ENCODE measurements around the gene KCNN4. TPM values are rescaled to one million over a fixed set of nuclear protein-coding genes. Genes with fewer than 3 reads are reported as not detected.

Gene KCNN4
- total RNA-seq, 5 donors from 2014 or later (not counting 1 experiment from before 2014, with no cell fraction given) = 21.9 to 90.1 (median 37.6) TPM

- CTCF ChIA-PET = interaction anchor here in 1 of 2 donors (1.5 kb wide), 1 partner anchor 60 kb away, joined by 5 read pairs; no protein-coding TSS in a partner anchor
- Histone ChIP-seq H3K9me3 (no peaks in the 10 kb centered on the region), H3K36me3 (ENCODE audit: control insufficient read depth in 2 of 2, extremely low read depth in 1 of 2, insufficient read depth in 1 of 2, low read length in 1 of 2) (peaks cover 22 to 63% of the 10 kb centered on the region in 2 donors), H3K27me3 (replicated peaks in 1 of 2; ENCODE audit: control insufficient read depth in 2 of 2, extremely low read depth in 1 of 2, insufficient read depth in 2 of 2, low read length in 1 of 2) (no peaks in the 10 kb centered on the region), H3K4me1 (ENCODE audit: control insufficient read depth in 1 of 2, extremely low read depth in 1 of 2, insufficient read depth in 2 of 2, low read length in 2 of 2) (peaks cover 2 to 36% of the 10 kb centered on the region in 2 experiments), H3K27ac (ENCODE audit: low read length) (no peak overlapping the region), H3K4me3 (ENCODE audit: control insufficient read depth in 1 of 2, extremely low read depth in 1 of 2, low read length in 1 of 2) (no peak overlapping the region)
- POLR2A ChIA-PET = no interaction called here
- H3K9me3 Mint-ChIP-seq = no peaks in the 10 kb centered on the region
- H3K27me3 Mint-ChIP-seq = no peaks in the 10 kb centered on the region
- 100% methylated on average over 1 of the region's 1 CpG for WGBS (ENCODE audit: insufficient coverage)
- H3K36me3 Mint-ChIP-seq = peaks cover 49% of the 10 kb centered on the region
- DNase-seq = no peak
- peak overlapping the region in 1 of 2 donors; percentile 67 for H3K27ac Mint-ChIP-seq
- H3K4me3 Mint-ChIP-seq = no peak overlapping the region
- ATAC-seq (replicated peaks in 1 of 4) = no peak
- H3K4me1 Mint-ChIP-seq = peaks cover 36 to 54% (median 38%) of the 10 kb centered on the region in 3 donors
These were observed 30.9 kb downstream of the KCNN4 start for GRCh38 chr19:43749898-43750297.

- POLR2A ChIA-PET = no interaction called here
- H3K27ac Mint-ChIP-seq = no peak overlapping the region
- Histone ChIP-seq H3K4me3 (ENCODE audit: control insufficient read depth in 1 of 2, extremely low read depth in 1 of 2, low read length in 1 of 2) (no peak overlapping the region), H3K36me3 (ENCODE audit: control insufficient read depth in 2 of 2, extremely low read depth in 1 of 2, insufficient read depth in 1 of 2, low read length in 1 of 2) (peaks cover 26 to 70% of the 10 kb centered on the region in 2 donors), H3K9me3 (no peaks in the 10 kb centered on the region), H3K4me1 (ENCODE audit: control insufficient read depth in 1 of 2, extremely low read depth in 1 of 2, insufficient read depth in 2 of 2, low read length in 2 of 2) (peaks cover 2 to 35% of the 10 kb centered on the region in 2 experiments), H3K27ac (ENCODE audit: low read length) (no peak overlapping the region), H3K27me3 (replicated peaks in 1 of 2; ENCODE audit: control insufficient read depth in 2 of 2, extremely low read depth in 1 of 2, insufficient read depth in 2 of 2, low read length in 1 of 2) (no peaks in the 10 kb centered on the region)
- no peak overlapping the region for H3K4me3 Mint-ChIP-seq
- DNase-seq = no peak
- no peak for ATAC-seq (replicated peaks in 1 of 4)
- CTCF ChIA-PET = interaction anchor here in 1 of 2 donors (1.5 kb wide), 1 partner anchor 61 kb away, joined by 5 read pairs; no protein-coding TSS in a partner anchor
- H3K9me3 Mint-ChIP-seq = no peaks in the 10 kb centered on the region
- H3K4me1 Mint-ChIP-seq = peaks cover 34 to 48% (median 35%) of the 10 kb centered on the region in 3 donors
- 100% methylated on average over 5 of the region's 7 CpGs for WGBS (ENCODE audit: insufficient coverage)
- H3K27me3 Mint-ChIP-seq = no peaks in the 10 kb centered on the region
- H3K36me3 Mint-ChIP-seq = peaks cover 52% of the 10 kb centered on the region
These were observed 31.6 kb downstream of the KCNN4 start for GRCh38 chr19:43749152-43749551.

GRCh38 chr19:43748685-43749084 is 32.1 kb downstream of the KCNN4 start:
- CTCF ChIA-PET = interaction anchor here in 1 of 2 donors (1.5 kb wide), 1 partner anchor 61 kb away, joined by 5 read pairs; no protein-coding TSS in a partner anchor
- ATAC-seq (replicated peaks in 1 of 4) = no peak
- H3K4me3 ChIP-seq (ENCODE audit: control insufficient read depth in 1 of 2, extremely low read depth in 1 of 2, low read length in 1 of 2) = no peak overlapping the region

GRCh38 chr19:43748205-43748594 is 32.6 kb downstream of the KCNN4 start:
- H3K27me3 ChIP-seq (replicated peaks in 1 of 2; ENCODE audit: control insufficient read depth in 2 of 2, extremely low read depth in 1 of 2, insufficient read depth in 2 of 2, low read length in 1 of 2) = no peaks in the 10 kb centered on the region
- H3K4me1 Mint-ChIP-seq = peaks cover 26 to 39% (median 27%) of the 10 kb centered on the region in 3 donors
- peaks cover 30 to 80% of the 10 kb centered on the region in 2 donors for H3K36me3 ChIP-seq (ENCODE audit: control insufficient read depth in 2 of 2, extremely low read depth in 1 of 2, insufficient read depth in 1 of 2, low read length in 1 of 2)
- no peaks in the 10 kb centered on the region for H3K9me3 ChIP-seq
- H3K4me1 ChIP-seq (ENCODE audit: control insufficient read depth in 1 of 2, extremely low read depth in 1 of 2, insufficient read depth in 2 of 2, low read length in 2 of 2) = peaks cover 2 to 25% of the 10 kb centered on the region in 2 experiments
- H3K9me3 Mint-ChIP-seq = no peaks in the 10 kb centered on the region
- no peak overlapping the region for H3K4me3 Mint-ChIP-seq
- WGBS (ENCODE audit: insufficient coverage) = 60% methylated on average over 1 of the region's 4 CpGs
- ATAC-seq (replicated peaks in 1 of 4) (no peak), DNase-seq (no peak)
- ChIA-PET POLR2A (no interaction called here), CTCF (no interaction called here)
- H3K27ac Mint-ChIP-seq = peak overlapping the region; percentile 77 to 79
- no peak overlapping the region for H3K27ac ChIP-seq (ENCODE audit: low read length)
- peaks cover 58% of the 10 kb centered on the region for H3K36me3 Mint-ChIP-seq
- H3K27me3 Mint-ChIP-seq = no peaks in the 10 kb centered on the region
- H3K4me3 ChIP-seq (ENCODE audit: control insufficient read depth in 1 of 2, extremely low read depth in 1 of 2, low read length in 1 of 2) = no peak overlapping the region

More at GRCh38 chr19:43748685-43749084, 32.1 kb downstream of the KCNN4 start:
- 93% methylated on average over 2 of the region's 4 CpGs for WGBS (ENCODE audit: insufficient coverage)
- POLR2A ChIA-PET = no interaction called here
- Mint-ChIP-seq H3K27ac (peak overlapping the region; percentile 65 to 79), H3K9me3 (no peaks in the 10 kb centered on the region), H3K4me1 (peaks cover 30 to 44% (median 31%) of the 10 kb centered on the region in 3 donors), H3K4me3 (no peak overlapping the region), H3K27me3 (no peaks in the 10 kb centered on the region), H3K36me3 (peaks cover 56% of the 10 kb centered on the region)
- Histone ChIP-seq H3K36me3 (ENCODE audit: control insufficient read depth in 2 of 2, extremely low read depth in 1 of 2, insufficient read depth in 1 of 2, low read length in 1 of 2) (peaks cover 26 to 75% of the 10 kb centered on the region in 2 donors), H3K27me3 (replicated peaks in 1 of 2; ENCODE audit: control insufficient read depth in 2 of 2, extremely low read depth in 1 of 2, insufficient read depth in 2 of 2, low read length in 1 of 2) (no peaks in the 10 kb centered on the region), H3K4me1 (ENCODE audit: control insufficient read depth in 1 of 2, extremely low read depth in 1 of 2, insufficient read depth in 2 of 2, low read length in 2 of 2) (peaks cover 2 to 30% of the 10 kb centered on the region in 2 experiments), H3K9me3 (no peaks in the 10 kb centered on the region), H3K27ac (ENCODE audit: low read length) (no peak overlapping the region)
- DNase-seq = no peak

GRCh38 chr19:43747557-43748204 is 33.1 kb downstream of the KCNN4 start:
- peak in 1 of 35 experiments; percentile 46 for DNase-seq
- peaks cover 64% of the 10 kb centered on the region for H3K36me3 Mint-ChIP-seq
- peak overlapping the region; percentile 21 to 77 for H3K27ac Mint-ChIP-seq
- H3K9me3 Mint-ChIP-seq = no peaks in the 10 kb centered on the region
- ATAC-seq (replicated peaks in 1 of 4) = peak in 1 of 4 experiments; percentile 28
- peaks cover under 1 to 20% of the 10 kb centered on the region in 2 experiments for H3K4me1 ChIP-seq (ENCODE audit: control insufficient read depth in 1 of 2, extremely low read depth in 1 of 2, insufficient read depth in 2 of 2, low read length in 2 of 2)
- WGBS (ENCODE audit: insufficient coverage) = 79% methylated on average over 4 of the region's 16 CpGs
- ChIA-PET POLR2A (no interaction called here), CTCF (interaction anchor here in 1 of 2 donors (0.6 kb wide), 2 partner anchors 9 to 38 kb away, joined by 3 read pairs; no protein-coding TSS in a partner anchor)
- no peak overlapping the region for H3K27ac ChIP-seq (ENCODE audit: low read length)
- H3K4me3 ChIP-seq (ENCODE audit: control insufficient read depth in 1 of 2, extremely low read depth in 1 of 2, low read length in 1 of 2) = no peak overlapping the region
- peaks cover 30 to 84% of the 10 kb centered on the region in 2 donors for H3K36me3 ChIP-seq (ENCODE audit: control insufficient read depth in 2 of 2, extremely low read depth in 1 of 2, insufficient read depth in 1 of 2, low read length in 1 of 2)
- H3K27me3 Mint-ChIP-seq = no peaks in the 10 kb centered on the region
- peaks cover 21 to 34% (median 23%) of the 10 kb centered on the region in 3 donors for H3K4me1 Mint-ChIP-seq
- H3K27me3 ChIP-seq (replicated peaks in 1 of 2; ENCODE audit: control insufficient read depth in 2 of 2, extremely low read depth in 1 of 2, insufficient read depth in 2 of 2, low read length in 1 of 2) = no peaks in the 10 kb centered on the region
- H3K9me3 ChIP-seq = no peaks in the 10 kb centered on the region
- no peak overlapping the region for H3K4me3 Mint-ChIP-seq

- Histone ChIP-seq H3K36me3 (ENCODE audit: control insufficient read depth in 2 of 2, extremely low read depth in 1 of 2, insufficient read depth in 1 of 2, low read length in 1 of 2) (peaks cover 31 to 96% of the 10 kb centered on the region in 2 donors), H3K4me1 (ENCODE audit: control insufficient read depth in 1 of 2, extremely low read depth in 1 of 2, insufficient read depth in 2 of 2, low read length in 2 of 2) (peaks cover 0 to 21% of the 10 kb centered on the region in 2 experiments), H3K4me3 (ENCODE audit: control insufficient read depth in 1 of 2, extremely low read depth in 1 of 2, low read length in 1 of 2) (no peak overlapping the region), H3K9me3 (no peaks in the 10 kb centered on the region), H3K27ac (ENCODE audit: low read length) (no peak overlapping the region), H3K27me3 (replicated peaks in 1 of 2; ENCODE audit: control insufficient read depth in 2 of 2, extremely low read depth in 1 of 2, insufficient read depth in 2 of 2, low read length in 1 of 2) (no peaks in the 10 kb centered on the region)
- Mint-ChIP-seq H3K36me3 (peaks cover 69% of the 10 kb centered on the region), H3K4me1 (peaks cover 12 to 27% (median 19%) of the 10 kb centered on the region in 3 donors), H3K27me3 (no peaks in the 10 kb centered on the region), H3K4me3 (no peak overlapping the region), H3K9me3 (no peaks in the 10 kb centered on the region), H3K27ac (peak overlapping the region in 1 of 2 donors; percentile 39)
- ChIA-PET POLR2A (interaction anchor here in 1 of 2 donors (0.5 to 0.6 kb wide), 2 partner anchors 73 to 165 kb away, joined by 3 read pairs; partner anchors contain the start of gene PLAUR), CTCF (interaction anchor here in 1 of 2 donors (0.8 to 1.2 kb wide), 2 partner anchors 72 to 74 kb away, joined by 3 read pairs; no protein-coding TSS in a partner anchor)
- 100% methylated on average over 1 of the region's 3 CpGs for WGBS (ENCODE audit: insufficient coverage)
- ATAC-seq (replicated peaks in 1 of 4) (no peak), DNase-seq (no peak)
These were observed 37.7 kb downstream of the KCNN4 start for GRCh38 chr19:43743059-43743458.
